Right renal pelvis (tissue), 4 donors: Measurements from ENCODE around the gene LY6G5C. TPM values are rescaled to one million over a fixed set of nuclear protein-coding genes. Genes with fewer than 3 reads are reported as not detected.
"Not testable (repeated sequence)": the region's sequence is repeated elsewhere in the genome, so short reads cannot be mapped to it uniquely, and the experiment has no call there.

Experiments
- DNase-seq, 4 donors: peaks; one replicate each; pipeline ENCODE4 v3.0.0-alpha.2; 2013; ENCODE audit warnings: low read depth in 4 of 4, low spot score in 3 of 4, missing footprints in 1 of 4
- polyA plus RNA-seq, 4 donors: library from polyadenylated mRNA; unstranded; fragments of 120-200 nt; gene quantifications; one replicate each; pipeline ENCODE4 v1.2.1, GENCODE V29; 2013; ENCODE audit not compliant: insufficient read length in 4 of 4

The LY6G5C gene
- polyA plus RNA-seq, 4 donors: 2.4 to 3.3 (median 2.7) TPM

GRCh38 chr6:31715022-31715958 lies 34.4 kb upstream of the LY6G5C start, which contains the start of gene LY6G6D:
TSS of gene LY6G6D (plus strand) at chr6:31715348. CDS start at chr6:31715356, 8 bp downstream.
- DNase-seq: no peak

- peak in 1 of 4 donors; percentile 38 for DNase-seq
Observed at GRCh38 chr6:31713991-31714684, 33.3 kb upstream of the LY6G5C start.

- no peak for DNase-seq
Observed at GRCh38 chr6:31713465-31713864, 32.6 kb upstream of the LY6G5C start.

- DNase-seq: no peak
Observed at GRCh38 chr6:31712296-31712695, 31.4 kb upstream of the LY6G5C start.

- no peak for DNase-seq
Observed at GRCh38 chr6:31711233-31711632, 30.4 kb upstream of the LY6G5C start.

GRCh38 chr6:31710523-31711219 lies 29.8 kb upstream of the LY6G5C start:
- no peak for DNase-seq

GRCh38 chr6:31709157-31709556 lies 28.3 kb upstream of the LY6G5C start:
- DNase-seq: not testable (repeated sequence)

- DNase-seq: no peak
Observed at GRCh38 chr6:31708224-31708623, 27.4 kb upstream of the LY6G5C start.

- DNase-seq: no peak
Observed at GRCh38 chr6:31707701-31708100, 26.8 kb upstream of the LY6G5C start.

- DNase-seq: no peak
Observed at GRCh38 chr6:31706599-31706998, 25.7 kb upstream of the LY6G5C start, which contains the start of gene LY6G6F. TSS of gene LY6G6F (plus strand) at chr6:31706866. CDS start at chr6:31706907, 41 bp downstream.

- no peak for DNase-seq
Observed at GRCh38 chr6:31705931-31706330, 25.1 kb upstream of the LY6G5C start.

- peak; percentile 97 to 99 (median 99) for DNase-seq
Observed at GRCh38 chr6:31702819-31703716, 22.2 kb upstream of the LY6G5C start, which contains the start of gene ABHD16A. TSS of gene ABHD16A (minus strand) at chr6:31703324. CDS start at chr6:31703281, 43 bp downstream.

- no peak for DNase-seq
Observed at GRCh38 chr6:31702405-31702818, 21.5 kb upstream of the LY6G5C start.

GRCh38 chr6:31701666-31702404 lies 21.0 kb upstream of the LY6G5C start:
- no peak for DNase-seq

- DNase-seq: no peak
Observed at GRCh38 chr6:31700740-31701401, 20.0 kb upstream of the LY6G5C start.

GRCh38 chr6:31697555-31697954 lies 16.7 kb upstream of the LY6G5C start:
- no peak for DNase-seq

GRCh38 chr6:31693535-31693934 lies 12.7 kb upstream of the LY6G5C start:
- no peak for DNase-seq

- DNase-seq: no peak
Observed at GRCh38 chr6:31692886-31693285, 12.0 kb upstream of the LY6G5C start.
